ENCODE data around the gene TUSC2. TPM values are rescaled to one million over a fixed set of nuclear protein-coding genes. Genes with fewer than 3 reads are reported as not detected.

The TUSC2 gene
- total and polyA plus RNA-seq, 2 of the 8 experiments (the other 6 are each of a cell fraction or from before 2014, with no cell fraction given) = 33.3 to 65.4 TPM

DNA sequence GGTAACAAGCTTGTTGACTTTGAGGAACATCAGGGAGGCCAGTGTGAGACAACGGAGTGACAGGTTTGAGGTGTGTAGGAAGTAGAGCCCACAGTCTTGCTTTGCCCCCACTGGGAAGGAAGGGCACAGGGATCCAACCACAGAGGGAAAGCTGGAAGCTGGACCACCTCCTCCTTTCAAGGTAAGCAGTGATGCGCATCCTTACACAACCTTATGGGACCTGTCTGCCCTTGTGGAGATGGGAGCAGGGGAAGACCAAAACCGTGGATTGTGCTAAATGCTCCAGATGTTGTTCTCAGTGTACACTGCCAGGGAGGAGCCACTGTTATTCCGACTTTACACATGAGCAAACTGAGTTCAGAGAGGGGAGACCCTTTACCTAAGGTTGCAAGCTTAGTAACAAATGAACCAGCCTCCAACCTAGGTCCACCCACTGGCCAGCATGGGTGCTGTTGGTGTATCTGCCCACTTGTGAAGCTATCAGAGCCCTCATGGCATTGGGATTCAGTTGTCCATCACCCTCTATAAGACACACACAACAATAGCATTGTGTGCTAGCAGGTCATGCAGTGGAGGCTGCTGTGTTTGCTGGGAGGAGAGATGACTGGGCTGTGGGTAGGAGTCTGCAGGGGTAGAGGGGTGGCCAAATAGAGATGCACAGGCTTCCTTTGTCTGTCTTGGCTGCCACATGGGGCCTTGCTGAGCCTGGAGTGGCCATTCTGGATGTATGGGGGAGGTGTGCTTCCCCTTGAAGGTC is 49.7 kb downstream of the TUSC2 start (continued):
- TF ChIP-seq, protein P1, sequence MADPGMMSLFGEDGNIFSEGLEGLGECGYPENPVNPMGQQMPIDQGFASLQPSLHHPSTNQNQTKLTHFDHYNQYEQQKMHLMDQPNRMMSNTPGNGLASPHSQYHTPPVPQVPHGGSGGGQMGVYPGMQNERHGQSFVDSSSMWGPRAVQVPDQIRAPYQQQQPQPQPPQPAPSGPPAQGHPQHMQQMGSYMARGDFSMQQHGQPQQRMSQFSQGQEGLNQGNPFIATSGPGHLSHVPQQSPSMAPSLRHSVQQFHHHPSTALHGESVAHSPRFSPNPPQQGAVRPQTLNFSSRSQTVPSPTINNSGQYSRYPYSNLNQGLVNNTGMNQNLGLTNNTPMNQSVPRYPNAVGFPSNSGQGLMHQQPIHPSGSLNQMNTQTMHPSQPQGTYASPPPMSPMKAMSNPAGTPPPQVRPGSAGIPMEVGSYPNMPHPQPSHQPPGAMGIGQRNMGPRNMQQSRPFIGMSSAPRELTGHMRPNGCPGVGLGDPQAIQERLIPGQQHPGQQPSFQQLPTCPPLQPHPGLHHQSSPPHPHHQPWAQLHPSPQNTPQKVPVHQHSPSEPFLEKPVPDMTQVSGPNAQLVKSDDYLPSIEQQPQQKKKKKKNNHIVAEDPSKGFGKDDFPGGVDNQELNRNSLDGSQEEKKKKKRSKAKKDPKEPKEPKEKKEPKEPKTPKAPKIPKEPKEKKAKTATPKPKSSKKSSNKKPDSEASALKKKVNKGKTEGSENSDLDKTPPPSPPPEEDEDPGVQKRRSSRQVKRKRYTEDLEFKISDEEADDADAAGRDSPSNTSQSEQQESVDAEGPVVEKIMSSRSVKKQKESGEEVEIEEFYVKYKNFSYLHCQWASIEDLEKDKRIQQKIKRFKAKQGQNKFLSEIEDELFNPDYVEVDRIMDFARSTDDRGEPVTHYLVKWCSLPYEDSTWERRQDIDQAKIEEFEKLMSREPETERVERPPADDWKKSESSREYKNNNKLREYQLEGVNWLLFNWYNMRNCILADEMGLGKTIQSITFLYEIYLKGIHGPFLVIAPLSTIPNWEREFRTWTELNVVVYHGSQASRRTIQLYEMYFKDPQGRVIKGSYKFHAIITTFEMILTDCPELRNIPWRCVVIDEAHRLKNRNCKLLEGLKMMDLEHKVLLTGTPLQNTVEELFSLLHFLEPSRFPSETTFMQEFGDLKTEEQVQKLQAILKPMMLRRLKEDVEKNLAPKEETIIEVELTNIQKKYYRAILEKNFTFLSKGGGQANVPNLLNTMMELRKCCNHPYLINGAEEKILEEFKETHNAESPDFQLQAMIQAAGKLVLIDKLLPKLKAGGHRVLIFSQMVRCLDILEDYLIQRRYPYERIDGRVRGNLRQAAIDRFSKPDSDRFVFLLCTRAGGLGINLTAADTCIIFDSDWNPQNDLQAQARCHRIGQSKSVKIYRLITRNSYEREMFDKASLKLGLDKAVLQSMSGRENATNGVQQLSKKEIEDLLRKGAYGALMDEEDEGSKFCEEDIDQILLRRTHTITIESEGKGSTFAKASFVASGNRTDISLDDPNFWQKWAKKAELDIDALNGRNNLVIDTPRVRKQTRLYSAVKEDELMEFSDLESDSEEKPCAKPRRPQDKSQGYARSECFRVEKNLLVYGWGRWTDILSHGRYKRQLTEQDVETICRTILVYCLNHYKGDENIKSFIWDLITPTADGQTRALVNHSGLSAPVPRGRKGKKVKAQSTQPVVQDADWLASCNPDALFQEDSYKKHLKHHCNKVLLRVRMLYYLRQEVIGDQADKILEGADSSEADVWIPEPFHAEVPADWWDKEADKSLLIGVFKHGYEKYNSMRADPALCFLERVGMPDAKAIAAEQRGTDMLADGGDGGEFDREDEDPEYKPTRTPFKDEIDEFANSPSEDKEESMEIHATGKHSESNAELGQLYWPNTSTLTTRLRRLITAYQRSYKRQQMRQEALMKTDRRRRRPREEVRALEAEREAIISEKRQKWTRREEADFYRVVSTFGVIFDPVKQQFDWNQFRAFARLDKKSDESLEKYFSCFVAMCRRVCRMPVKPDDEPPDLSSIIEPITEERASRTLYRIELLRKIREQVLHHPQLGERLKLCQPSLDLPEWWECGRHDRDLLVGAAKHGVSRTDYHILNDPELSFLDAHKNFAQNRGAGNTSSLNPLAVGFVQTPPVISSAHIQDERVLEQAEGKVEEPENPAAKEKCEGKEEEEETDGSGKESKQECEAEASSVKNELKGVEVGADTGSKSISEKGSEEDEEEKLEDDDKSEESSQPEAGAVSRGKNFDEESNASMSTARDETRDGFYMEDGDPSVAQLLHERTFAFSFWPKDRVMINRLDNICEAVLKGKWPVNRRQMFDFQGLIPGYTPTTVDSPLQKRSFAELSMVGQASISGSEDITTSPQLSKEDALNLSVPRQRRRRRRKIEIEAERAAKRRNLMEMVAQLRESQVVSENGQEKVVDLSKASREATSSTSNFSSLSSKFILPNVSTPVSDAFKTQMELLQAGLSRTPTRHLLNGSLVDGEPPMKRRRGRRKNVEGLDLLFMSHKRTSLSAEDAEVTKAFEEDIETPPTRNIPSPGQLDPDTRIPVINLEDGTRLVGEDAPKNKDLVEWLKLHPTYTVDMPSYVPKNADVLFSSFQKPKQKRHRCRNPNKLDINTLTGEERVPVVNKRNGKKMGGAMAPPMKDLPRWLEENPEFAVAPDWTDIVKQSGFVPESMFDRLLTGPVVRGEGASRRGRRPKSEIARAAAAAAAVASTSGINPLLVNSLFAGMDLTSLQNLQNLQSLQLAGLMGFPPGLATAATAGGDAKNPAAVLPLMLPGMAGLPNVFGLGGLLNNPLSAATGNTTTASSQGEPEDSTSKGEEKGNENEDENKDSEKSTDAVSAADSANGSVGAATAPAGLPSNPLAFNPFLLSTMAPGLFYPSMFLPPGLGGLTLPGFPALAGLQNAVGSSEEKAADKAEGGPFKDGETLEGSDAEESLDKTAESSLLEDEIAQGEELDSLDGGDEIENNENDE (IDR thresholded peaks at IDR 0.05; ENCODE audit: insufficient replicate concordance, low read length) = no peak
- TF ChIP-seq, protein P2, sequence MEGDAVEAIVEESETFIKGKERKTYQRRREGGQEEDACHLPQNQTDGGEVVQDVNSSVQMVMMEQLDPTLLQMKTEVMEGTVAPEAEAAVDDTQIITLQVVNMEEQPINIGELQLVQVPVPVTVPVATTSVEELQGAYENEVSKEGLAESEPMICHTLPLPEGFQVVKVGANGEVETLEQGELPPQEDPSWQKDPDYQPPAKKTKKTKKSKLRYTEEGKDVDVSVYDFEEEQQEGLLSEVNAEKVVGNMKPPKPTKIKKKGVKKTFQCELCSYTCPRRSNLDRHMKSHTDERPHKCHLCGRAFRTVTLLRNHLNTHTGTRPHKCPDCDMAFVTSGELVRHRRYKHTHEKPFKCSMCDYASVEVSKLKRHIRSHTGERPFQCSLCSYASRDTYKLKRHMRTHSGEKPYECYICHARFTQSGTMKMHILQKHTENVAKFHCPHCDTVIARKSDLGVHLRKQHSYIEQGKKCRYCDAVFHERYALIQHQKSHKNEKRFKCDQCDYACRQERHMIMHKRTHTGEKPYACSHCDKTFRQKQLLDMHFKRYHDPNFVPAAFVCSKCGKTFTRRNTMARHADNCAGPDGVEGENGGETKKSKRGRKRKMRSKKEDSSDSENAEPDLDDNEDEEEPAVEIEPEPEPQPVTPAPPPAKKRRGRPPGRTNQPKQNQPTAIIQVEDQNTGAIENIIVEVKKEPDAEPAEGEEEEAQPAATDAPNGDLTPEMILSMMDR (IDR thresholded peaks at IDR 0.05; ENCODE audit: control extremely low read depth in 1 of 3, insufficient read depth in 1 of 3, low read depth in 1 of 3, low read length in 3 of 3) = no peak
- TF ChIP-seq SAP30 (IDR thresholded peaks at IDR 0.05; ENCODE audit: insufficient read depth, insufficient replicate concordance, low read length) = no peak
- no peak for TF ChIP-seq USF2 (IDR thresholded peaks at IDR 0.05; ENCODE audit: low read length)
- TF ChIP-seq BCL11A (IDR thresholded peaks at IDR 0.05; ENCODE audit: low read depth in 2 of 2, low read length in 2 of 2) = no peak
